Measurements from ENCODE around the gene KRTAP6-3. TPM values are rescaled to one million over a fixed set of nuclear protein-coding genes. Genes with fewer than 3 reads are reported as not detected.

Gene KRTAP6-3
- not detected for total RNA-seq
- not detected for polyA plus RNA-seq
- long read RNA-seq, donor 1: 0 reads
- long read RNA-seq, donor 2: 0 reads
- long read RNA-seq, donor 3: 0 reads
- long read RNA-seq, donor 4: 0 reads
- long read RNA-seq, donor 5: 0 reads
- long read RNA-seq, donor 6: 0 reads
- long read RNA-seq, donor 7: 0 reads
- long read RNA-seq, donor 8: 0 reads
- long read RNA-seq, donor 9: 0 reads
- long read RNA-seq, donor 10: 0 reads

- Histone ChIP-seq H3K36me3 (replicated peaks in 1 of 2) (no peaks in the 10 kb centered on the region), H3K27me3 (no peaks in the 10 kb centered on the region), H3K4me1 (replicated peaks in 1 of 2) (no peaks in the 10 kb centered on the region), H3K9me3 (replicated peaks in 1 of 3) (no peaks in the 10 kb centered on the region), H3K27ac (no peak within 1 kb of the TSS), H3K4me3 (no peak within 1 kb of the TSS)
- TF ChIP-seq CTCF (IDR thresholded peaks at IDR 0.05) (no peak), POLR2A (IDR thresholded peaks at IDR 0.05) (no peak)
- no peak for DNase-seq
- WGBS, 4 donors: 83 to 89% (median 88%) methylated on average over 4 of the region's 4 CpGs
- intact Hi-C loops (cut with DNase I): no loop called here
Observed at GRCh38 chr21:30592140-30592539, at the start of gene KRTAP6-3. TSS of gene KRTAP6-3 (plus strand) at chr21:30592440. CDS start at chr21:30592446, 6 bp downstream.

- H3K36me3 ChIP-seq (replicated peaks in 1 of 2): no peaks in the 10 kb centered on the region
- no peaks in the 10 kb centered on the region for H3K27me3 ChIP-seq
- 43 to 82% (median 61%) methylated on average over 1 of the region's 1 CpG for WGBS, 4 donors
- TF ChIP-seq CTCF (IDR thresholded peaks at IDR 0.05): no peak
- no peak for TF ChIP-seq POLR2A (IDR thresholded peaks at IDR 0.05)
- H3K4me3 ChIP-seq: no peak overlapping the region
- no peak for DNase-seq
- H3K9me3 ChIP-seq (replicated peaks in 1 of 3): peaks cover 0 to 4% (median 0%) of the 10 kb centered on the region in 3 donors
- intact Hi-C loops (cut with DNase I): no loop called here
- no peak overlapping the region for H3K27ac ChIP-seq
- no peaks in the 10 kb centered on the region for H3K4me1 ChIP-seq (replicated peaks in 1 of 2)
Observed at GRCh38 chr21:30552782-30553181, 39.5 kb upstream of the KRTAP6-3 start.

GRCh38 chr21:30555095-30555494, 37.1 kb upstream of the KRTAP6-3 start:
- Histone ChIP-seq H3K4me3 (no peak overlapping the region), H3K36me3 (replicated peaks in 1 of 2) (no peaks in the 10 kb centered on the region), H3K4me1 (replicated peaks in 1 of 2) (no peaks in the 10 kb centered on the region), H3K27me3 (no peaks in the 10 kb centered on the region), H3K27ac (no peak overlapping the region), H3K9me3 (replicated peaks in 1 of 3) (peaks cover 0 to 4% (median 0%) of the 10 kb centered on the region in 3 donors)
- DNase-seq: no peak
- intact Hi-C loops (cut with DNase I): no loop called here
- 71 to 82% (median 79%) methylated on average over 2 of the region's 2 CpGs for WGBS, 4 donors
- TF ChIP-seq CTCF (IDR thresholded peaks at IDR 0.05) (no peak), POLR2A (IDR thresholded peaks at IDR 0.05) (no peak)

- TF ChIP-seq POLR2A (IDR thresholded peaks at IDR 0.05) (no peak), CTCF (IDR thresholded peaks at IDR 0.05) (no peak)
- intact Hi-C loops (cut with DNase I): no loop called here
Observed at GRCh38 chr21:30561264-30561895, 30.9 kb upstream of the KRTAP6-3 start, which contains the start of gene KRTAP19-7. TSS of gene KRTAP19-7 (minus strand) at chr21:30561314. CDS start at chr21:30561289, 25 bp downstream.

More at GRCh38 chr21:30561264-30561895, 30.9 kb upstream of the KRTAP6-3 start, which contains the start of gene KRTAP19-7:
- H3K36me3 ChIP-seq (replicated peaks in 1 of 2): no peaks in the 10 kb centered on the region
- no peaks in the 10 kb centered on the region for H3K27me3 ChIP-seq
- no peaks in the 10 kb centered on the region for H3K4me1 ChIP-seq (replicated peaks in 1 of 2)
- no peaks in the 10 kb centered on the region for H3K9me3 ChIP-seq (replicated peaks in 1 of 3)
- H3K4me3 ChIP-seq: no peak within 1 kb of the TSS
- no peak for DNase-seq
- WGBS, 4 donors: 61 to 88% (median 70%) methylated on average over 2 of the region's 2 CpGs
- no peak within 1 kb of the TSS for H3K27ac ChIP-seq
